Vagina (tissue), 2 donors: Measurements from ENCODE around the gene ZNF594. TPM values are rescaled to one million over a fixed set of nuclear protein-coding genes. Genes with fewer than 3 reads are reported as not detected.
"Not testable (repeated sequence)": the region's sequence is repeated elsewhere in the genome, so short reads cannot be mapped to it uniquely, and the experiment has no call there.

ENCODE experiments used
- DNase-seq, 2 donors: peaks; one replicate each; pipeline ENCODE4 v3.0.0-alpha.2; 2017; ENCODE audit errors: extremely low spot score in 2 of 2
- H3K27ac ChIP-seq: fragments of 200-600 bp; sonication (generic); one replicate; pipeline ENCODE4 v1.5.1; 2019
- H3K27me3 ChIP-seq: fragments of 200-600 bp; sonication (generic); one replicate; pipeline ENCODE4 v1.5.1; 2019
- H3K36me3 ChIP-seq, 2 donors: fragments of 200-600 bp; sonication (generic); one replicate each; pipeline ENCODE4 v1.5.1; 2017 to 2019
- H3K4me1 ChIP-seq: fragments of 200-600 bp; sonication (generic); one replicate; pipeline ENCODE4 v1.5.1; 2019
- H3K4me3 ChIP-seq, 2 donors: fragments of 200-600 bp; sonication (generic); 1 replicate in 1 of 2; 2 replicates in 1 of 2; pipeline ENCODE4 v1.5.1; 2016 to 2019
- H3K9me3 ChIP-seq: fragments of 200-600 bp; sonication (generic); one replicate; pipeline ENCODE4 v1.5.1; 2019
- CTCF ChIP-seq, 3 experiments: fragments of 450-650 bp in 2 of 3; fragments of 200-600 bp in 1 of 3; sonication (generic) in 1 of 3; IDR thresholded peaks; one replicate each; pipeline ENCODE4 v1.5.1; 2017 to 2019; ENCODE audit warnings: antibody characterized with exemption in 3 of 3, mild to moderate bottlenecking in 2 of 3, moderate library complexity in 2 of 3
- POLR2A ChIP-seq, 2 donors: fragments of 450-650 bp; IDR thresholded peaks; one replicate each; pipeline ENCODE4 v1.6.1; 2017; ENCODE audit warnings: antibody characterized with exemption in 2 of 2, mild to moderate bottlenecking in 2 of 2, moderate library complexity in 2 of 2
- POLR2AphosphoS5 ChIP-seq, 2 donors: sonication (generic); formaldehyde crosslinking; IDR thresholded peaks; one replicate each; pipeline ENCODE4 v1.9.0; 2017; ENCODE audit warnings: antibody characterized with exemption in 2 of 2, mild to moderate bottlenecking in 2 of 2, low read depth in 1 of 2; ENCODE audit not compliant: insufficient read depth in 1 of 2
- intact Hi-C: fragments of 100-400 bp; cut with DNase I; formaldehyde crosslinking; loops from one replicate; pipeline ENCODE4 v1.15.1; 2023
- total RNA-seq: library from RNA; depleted of rRNA; stranded (reverse); fragments of >200 nt; gene quantifications from one replicate; pipeline ENCODE4 v1.2.3, GENCODE V29; 2016

ZNF594 gene
- total RNA-seq = 13.8 TPM

DNA sequence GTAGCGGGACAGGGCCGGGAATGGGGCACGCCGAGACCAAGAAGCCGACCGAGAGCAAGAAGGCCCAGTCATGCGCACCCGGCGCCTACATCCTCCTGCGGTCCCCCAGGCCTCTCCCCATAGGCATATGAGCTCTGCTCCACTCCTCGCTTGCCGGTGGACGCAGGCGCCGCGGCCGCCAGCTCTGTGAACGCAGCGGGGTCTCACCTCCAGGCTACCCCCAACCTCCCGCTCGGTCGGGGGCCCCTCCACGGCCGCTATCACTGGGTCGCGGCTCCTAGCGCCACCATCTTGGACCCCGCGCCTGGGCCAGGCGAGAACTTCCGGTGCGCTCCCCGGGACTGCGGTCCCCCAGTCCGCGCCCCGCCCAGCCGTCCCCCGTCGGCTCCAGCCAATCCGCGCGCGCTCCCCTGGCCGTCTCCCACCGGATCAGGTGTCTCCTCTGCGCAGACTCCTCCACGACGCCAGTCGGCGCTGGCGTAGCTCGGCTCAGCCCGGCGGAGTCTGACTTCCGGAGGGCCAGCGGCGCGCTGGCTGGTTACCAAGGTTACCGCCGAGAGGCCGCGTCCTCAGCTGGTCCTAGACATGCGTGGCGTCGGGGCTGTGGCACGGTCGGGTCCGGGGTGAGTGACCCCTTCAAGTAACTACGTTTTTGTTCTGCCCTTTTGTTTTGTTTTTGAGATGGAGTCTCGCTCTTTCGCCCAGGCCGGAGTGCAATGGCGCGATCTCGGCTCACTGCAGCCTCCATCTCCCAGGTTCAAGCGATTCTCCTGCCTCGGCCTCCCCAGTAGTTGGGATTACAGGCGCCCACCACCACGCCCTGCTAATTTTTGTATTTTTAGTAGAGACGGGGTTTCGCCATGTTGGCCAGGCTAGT lies at the start of gene ZNF594:
Gene ZNF594 (minus strand): TSS at position 328 of the 877 bp plus-strand sequence. CDS start 7,612 bp downstream, outside the sequence.
- TF ChIP-seq POLR2A (IDR thresholded peaks at IDR 0.05) (peak in 1 of 2 donors; percentile 39), POLR2AphosphoS5 (IDR thresholded peaks at IDR 0.05; ENCODE audit: insufficient read depth in 1 of 2, low read depth in 1 of 2) (peak; percentile 83 to 86), CTCF (IDR thresholded peaks at IDR 0.05) (peak in 2 of 3 experiments; percentile 52 to 58)
- intact Hi-C loops = no loop called here
- H3K9me3 ChIP-seq = peaks cover 7% of the 10 kb centered on the region
- peak within 1 kb of the TSS; percentile 72 for H3K27ac ChIP-seq
- H3K36me3 ChIP-seq = peaks cover 0 to 16% of the 10 kb centered on the region in 2 donors
- H3K4me3 ChIP-seq = peak within 1 kb of the TSS; percentile 75 to 90
- H3K4me1 ChIP-seq = peaks cover 25% of the 10 kb centered on the region
- peak in 1 of 2 donors; percentile 94 for DNase-seq
- no peaks in the 10 kb centered on the region for H3K27me3 ChIP-seq

GRCh38 chr17:5239769-5240168 lies 48.1 kb upstream of the ZNF594 start:
- H3K4me1 ChIP-seq, H3K4me3 ChIP-seq, DNase-seq, H3K36me3 ChIP-seq, H3K27ac ChIP-seq, H3K9me3 ChIP-seq, H3K27me3 ChIP-seq: not testable (repeated sequence)
- intact Hi-C loops = loop anchor here (10.0 kb wide), 1 partner anchor 95 kb away; no protein-coding TSS in a partner anchor

- Histone ChIP-seq H3K4me3 (no peak overlapping the region), H3K27me3 (no peaks in the 10 kb centered on the region), H3K9me3 (no peaks in the 10 kb centered on the region), H3K4me1 (no peaks in the 10 kb centered on the region), H3K36me3 (no peaks in the 10 kb centered on the region), H3K27ac (no peak overlapping the region)
- no peak for DNase-seq
- intact Hi-C loops = no loop called here
- TF ChIP-seq POLR2A (IDR thresholded peaks at IDR 0.05) (no peak), CTCF (IDR thresholded peaks at IDR 0.05) (no peak), POLR2AphosphoS5 (IDR thresholded peaks at IDR 0.05; ENCODE audit: insufficient read depth in 1 of 2, low read depth in 1 of 2) (no peak)
Measured at GRCh38 chr17:5238333-5238732, 46.7 kb upstream of the ZNF594 start.

DNA sequence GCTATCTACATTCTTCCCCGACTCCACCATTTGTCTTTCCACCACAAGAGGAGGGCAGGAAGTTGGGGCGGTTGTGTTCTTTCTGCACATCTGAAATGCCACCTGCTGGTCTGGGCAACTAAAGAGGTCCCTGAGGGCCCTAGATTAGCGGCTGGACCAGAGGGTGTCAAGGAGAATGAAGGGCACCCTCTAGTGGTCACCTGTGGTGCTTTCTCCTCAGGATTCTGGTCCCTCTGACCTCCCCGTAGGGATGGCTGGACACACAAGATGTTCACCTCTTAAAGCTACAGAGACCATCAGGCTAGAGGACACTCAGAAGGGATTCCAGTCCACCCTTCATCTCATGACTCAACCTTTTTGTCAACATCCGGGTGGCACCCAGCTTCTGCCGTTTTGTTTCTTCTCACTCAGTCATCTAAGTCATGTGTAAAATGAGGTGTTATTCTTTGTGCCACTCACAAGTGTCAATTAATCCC lies 45.9 kb upstream of the ZNF594 start:
- H3K9me3 ChIP-seq = no peaks in the 10 kb centered on the region
- intact Hi-C loops = no loop called here

GRCh38 chr17:5236938-5237540 lies 45.4 kb upstream of the ZNF594 start:
- H3K27me3 ChIP-seq = no peaks in the 10 kb centered on the region
- no peak for DNase-seq
- no peaks in the 10 kb centered on the region for H3K9me3 ChIP-seq
- no peaks in the 10 kb centered on the region for H3K4me1 ChIP-seq
- intact Hi-C loops = no loop called here
- TF ChIP-seq POLR2AphosphoS5 (IDR thresholded peaks at IDR 0.05; ENCODE audit: insufficient read depth in 1 of 2, low read depth in 1 of 2) (no peak), POLR2A (IDR thresholded peaks at IDR 0.05) (no peak), CTCF (IDR thresholded peaks at IDR 0.05) (no peak)
- no peaks in the 10 kb centered on the region for H3K36me3 ChIP-seq
- H3K27ac ChIP-seq = no peak overlapping the region
- H3K4me3 ChIP-seq = no peak overlapping the region

More for the DNA sequence above, 45.9 kb upstream of the ZNF594 start:
- H3K27me3 ChIP-seq = no peaks in the 10 kb centered on the region
- no peak overlapping the region for H3K27ac ChIP-seq
- no peak overlapping the region for H3K4me3 ChIP-seq
- DNase-seq = no peak
- TF ChIP-seq CTCF (IDR thresholded peaks at IDR 0.05) (peak in 1 of 3 experiments; percentile 22), POLR2A (IDR thresholded peaks at IDR 0.05) (no peak)
- no peaks in the 10 kb centered on the region for H3K4me1 ChIP-seq
- H3K36me3 ChIP-seq = no peaks in the 10 kb centered on the region
